Tibial nerve (tissue), 4 donors: ENCODE measurements around the gene EDEM3. TPM values are rescaled to one million over a fixed set of nuclear protein-coding genes. Genes with fewer than 3 reads are reported as not detected.
A peak's percentile ranks its signal among the peaks of the same experiment; 100 is the strongest.
"Not testable (repeated sequence)": the region's sequence is repeated elsewhere in the genome, so short reads cannot be mapped to it uniquely, and the experiment has no call there.

Experiments
- DNase-seq, 2 donors: peaks; one replicate each; pipeline ENCODE4 v3.0.0-alpha.2; 2019; ENCODE audit warnings: low spot score in 2 of 2
- H3K27ac ChIP-seq, 4 donors: fragments of 200-600 bp; sonication (generic) in 3 of 4; one replicate each; pipeline ENCODE4 v1.5.1; 2017 to 2019; ENCODE audit warnings: mild to moderate bottlenecking in 1 of 4
- H3K27me3 ChIP-seq, 2 donors: fragments of 200-600 bp; sonication (generic) in 1 of 2; one replicate each; pipeline versions ENCODE4 v1.5.1 to v1.6.0; 2017 to 2019
- H3K36me3 ChIP-seq, 3 donors: fragments of 200-600 bp; sonication (generic); one replicate each; pipeline ENCODE4 v1.5.1; 2018 to 2019
- H3K4me1 ChIP-seq, 4 donors: fragments of 200-600 bp; sonication (generic) in 3 of 4; one replicate each; pipeline ENCODE4 v1.5.1; 2017 to 2019
- H3K4me3 ChIP-seq, 4 donors: fragments of 200-600 bp; sonication (generic) in 3 of 4; one replicate each; pipeline ENCODE4 v1.5.1; 2017 to 2019; ENCODE audit warnings: mild to moderate bottlenecking in 1 of 4, moderate library complexity in 1 of 4
- H3K9me3 ChIP-seq, 4 donors: fragments of 200-600 bp; sonication (generic) in 3 of 4; one replicate each; pipeline ENCODE4 v1.5.1; 2017 to 2019
- EP300 ChIP-seq, 2 donors: sonication (generic); formaldehyde crosslinking; IDR thresholded peaks; one replicate each; pipeline ENCODE4 v1.6.1; 2017; ENCODE audit warnings: antibody characterized with exemption in 2 of 2, mild to moderate bottlenecking in 1 of 2
- POLR2A ChIP-seq, 2 donors: fragments of 450-650 bp; IDR thresholded peaks; one replicate each; pipeline ENCODE4 v1.6.1; 2017; ENCODE audit warnings: antibody characterized with exemption in 2 of 2, mild to moderate bottlenecking in 2 of 2, moderate library complexity in 2 of 2
- WGBS, 2 donors: methylation state at CpG; one replicate each; pipeline ENCODE4 v1.1.5; 2018; 5-methylcytosine and 5-hydroxymethylcytosine counted together
- total RNA-seq, 4 donors: library from RNA; depleted of rRNA; stranded (reverse); fragments of >200 nt; gene quantifications; one replicate each; pipeline ENCODE4 v1.1.0, GENCODE V29; 2016
- TF ChIP-seq, protein P1 (sequence below), 5 experiments: fragments of 200-600 bp in 3 of 5; fragments of 450-650 bp in 2 of 5; sonication (generic) in 3 of 5; IDR thresholded peaks; one replicate each; pipeline ENCODE4 v1.5.1; 2016 to 2019; ENCODE audit warnings: antibody characterized with exemption in 5 of 5, mild to moderate bottlenecking in 3 of 5, moderate library complexity in 2 of 5

Gene EDEM3
- total RNA-seq, 4 donors from 2014 or later = 33.0 to 57.3 (median 39.0) TPM

DNA sequence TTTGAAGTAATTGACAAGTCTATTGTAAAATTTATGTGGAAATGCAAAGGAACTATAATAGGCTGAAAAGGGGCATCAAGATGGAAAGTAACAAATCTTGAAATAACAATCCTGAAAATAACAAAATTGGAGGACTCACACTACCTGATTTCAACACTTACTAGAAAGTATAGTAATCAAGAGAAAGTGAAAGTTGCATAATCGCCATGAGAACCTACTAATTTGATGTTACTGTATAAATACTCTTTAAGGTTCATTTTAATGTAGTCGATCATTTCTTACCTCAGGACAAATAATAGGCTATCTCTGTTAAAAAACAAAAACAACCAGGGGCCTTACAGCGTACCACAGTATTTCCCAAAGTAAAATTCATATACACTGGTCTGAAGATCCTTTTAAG is 71.7 kb downstream of the EDEM3 start:
- H3K27ac ChIP-seq = no peak overlapping the region
- no peaks in the 10 kb centered on the region for H3K36me3 ChIP-seq
- H3K9me3 ChIP-seq = peaks cover 0 to 24% (median 0%) of the 10 kb centered on the region in 4 donors
- no peak overlapping the region for H3K4me3 ChIP-seq
- H3K4me1 ChIP-seq = peaks cover 0 to 12% (median 3%) of the 10 kb centered on the region in 4 donors
- no peaks in the 10 kb centered on the region for H3K27me3 ChIP-seq
- no peak for DNase-seq
- 92 to 93% methylated on average over 3 of the region's 3 CpGs for WGBS, 2 donors
- TF ChIP-seq POLR2A (IDR thresholded peaks at IDR 0.05) (no peak), EP300 (IDR thresholded peaks at IDR 0.05) (no peak)
- TF ChIP-seq, protein P1, sequence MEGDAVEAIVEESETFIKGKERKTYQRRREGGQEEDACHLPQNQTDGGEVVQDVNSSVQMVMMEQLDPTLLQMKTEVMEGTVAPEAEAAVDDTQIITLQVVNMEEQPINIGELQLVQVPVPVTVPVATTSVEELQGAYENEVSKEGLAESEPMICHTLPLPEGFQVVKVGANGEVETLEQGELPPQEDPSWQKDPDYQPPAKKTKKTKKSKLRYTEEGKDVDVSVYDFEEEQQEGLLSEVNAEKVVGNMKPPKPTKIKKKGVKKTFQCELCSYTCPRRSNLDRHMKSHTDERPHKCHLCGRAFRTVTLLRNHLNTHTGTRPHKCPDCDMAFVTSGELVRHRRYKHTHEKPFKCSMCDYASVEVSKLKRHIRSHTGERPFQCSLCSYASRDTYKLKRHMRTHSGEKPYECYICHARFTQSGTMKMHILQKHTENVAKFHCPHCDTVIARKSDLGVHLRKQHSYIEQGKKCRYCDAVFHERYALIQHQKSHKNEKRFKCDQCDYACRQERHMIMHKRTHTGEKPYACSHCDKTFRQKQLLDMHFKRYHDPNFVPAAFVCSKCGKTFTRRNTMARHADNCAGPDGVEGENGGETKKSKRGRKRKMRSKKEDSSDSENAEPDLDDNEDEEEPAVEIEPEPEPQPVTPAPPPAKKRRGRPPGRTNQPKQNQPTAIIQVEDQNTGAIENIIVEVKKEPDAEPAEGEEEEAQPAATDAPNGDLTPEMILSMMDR (IDR thresholded peaks at IDR 0.05) = no peak

GRCh38 chr1:184680611-184681225 is 73.9 kb downstream of the EDEM3 start:
- H3K4me3 ChIP-seq, H3K36me3 ChIP-seq, DNase-seq, H3K27me3 ChIP-seq, H3K27ac ChIP-seq: not testable (repeated sequence)
- Histone ChIP-seq H3K4me1 (peaks cover 0 to 12% (median 3%) of the 10 kb centered on the region in 4 donors), H3K9me3 (peaks cover 0 to 24% (median 0%) of the 10 kb centered on the region in 4 donors)
- WGBS, 2 donors = 94 to 97% methylated on average over 5 of the region's 5 CpGs

GRCh38 chr1:184679472-184679871 is 75.2 kb downstream of the EDEM3 start:
- not testable (repeated sequence) for H3K36me3 ChIP-seq, H3K4me1 ChIP-seq, H3K27ac ChIP-seq, H3K27me3 ChIP-seq, DNase-seq, H3K4me3 ChIP-seq
- WGBS, 2 donors = 81 to 84% methylated on average over 3 of the region's 3 CpGs
- H3K9me3 ChIP-seq = peaks cover 0 to 24% (median 0%) of the 10 kb centered on the region in 4 donors

GRCh38 chr1:184677344-184677743 is 77.3 kb downstream of the EDEM3 start:
- Histone ChIP-seq H3K36me3 (no peaks in the 10 kb centered on the region), H3K27ac (no peak overlapping the region), H3K27me3 (no peaks in the 10 kb centered on the region), H3K4me1 (no peaks in the 10 kb centered on the region), H3K4me3 (no peak overlapping the region), H3K9me3 (peaks cover 0 to 22% (median 0%) of the 10 kb centered on the region in 4 donors)
- no peak for DNase-seq
- TF ChIP-seq EP300 (IDR thresholded peaks at IDR 0.05) = no peak
- no peak for TF ChIP-seq POLR2A (IDR thresholded peaks at IDR 0.05)
- TF ChIP-seq, protein P1 (IDR thresholded peaks at IDR 0.05) = no peak

- 77 to 81% methylated on average over 9 of the region's 9 CpGs for WGBS, 2 donors
- Histone ChIP-seq H3K4me1 (peaks cover 0 to 14% (median 0%) of the 10 kb centered on the region in 4 donors), H3K36me3 (no peaks in the 10 kb centered on the region), H3K27me3 (no peaks in the 10 kb centered on the region), H3K4me3 (no peak overlapping the region), H3K9me3 (no peaks in the 10 kb centered on the region), H3K27ac (no peak overlapping the region)
- TF ChIP-seq, protein P1 (IDR thresholded peaks at IDR 0.05) = no peak
- TF ChIP-seq POLR2A (IDR thresholded peaks at IDR 0.05) (no peak), EP300 (IDR thresholded peaks at IDR 0.05) (no peak)
- DNase-seq = no peak
These were observed 81.4 kb downstream of the EDEM3 start for GRCh38 chr1:184673305-184673704.

- Histone ChIP-seq H3K27ac (peak overlapping the region in 1 of 4 donors; percentile 47), H3K4me1 (peaks cover 0 to 14% (median 0%) of the 10 kb centered on the region in 4 donors), H3K27me3 (no peaks in the 10 kb centered on the region), H3K4me3 (no peak overlapping the region), H3K9me3 (no peaks in the 10 kb centered on the region), H3K36me3 (no peaks in the 10 kb centered on the region)
- 64 to 70% methylated on average over 9 of the region's 9 CpGs for WGBS, 2 donors
- no peak for DNase-seq
- TF ChIP-seq POLR2A (IDR thresholded peaks at IDR 0.05) = no peak
- no peak for TF ChIP-seq EP300 (IDR thresholded peaks at IDR 0.05)
- TF ChIP-seq, protein P1 (IDR thresholded peaks at IDR 0.05) = no peak
These were observed 82.5 kb downstream of the EDEM3 start for GRCh38 chr1:184672013-184672726.
